Measurements from ENCODE around the gene OPTC. TPM values are rescaled to one million over a fixed set of nuclear protein-coding genes. Genes with fewer than 3 reads are reported as not detected.

Gene OPTC
- total RNA-seq, 1 donor, result not detected

DNA sequence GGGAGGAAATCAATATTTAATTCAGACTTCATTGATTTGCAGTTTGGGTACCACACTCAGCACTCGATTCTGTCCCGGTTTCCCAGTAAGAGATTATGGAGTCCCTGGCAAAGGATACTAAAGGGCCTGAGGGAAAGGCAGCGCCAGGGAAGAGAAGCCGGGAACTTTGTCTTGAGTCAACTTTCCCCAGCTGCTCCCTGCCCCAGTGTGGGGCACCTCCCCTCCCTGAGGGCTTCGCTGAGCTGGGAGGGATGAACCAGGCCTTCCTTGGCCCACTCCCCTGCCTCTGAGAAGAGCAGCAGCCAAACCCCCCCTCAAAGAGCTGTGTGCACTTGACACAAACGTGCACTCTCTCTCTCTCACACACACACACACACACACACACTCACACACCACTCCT is 32.6 kb downstream of the OPTC start:
- TF ChIP-seq, protein P1, sequence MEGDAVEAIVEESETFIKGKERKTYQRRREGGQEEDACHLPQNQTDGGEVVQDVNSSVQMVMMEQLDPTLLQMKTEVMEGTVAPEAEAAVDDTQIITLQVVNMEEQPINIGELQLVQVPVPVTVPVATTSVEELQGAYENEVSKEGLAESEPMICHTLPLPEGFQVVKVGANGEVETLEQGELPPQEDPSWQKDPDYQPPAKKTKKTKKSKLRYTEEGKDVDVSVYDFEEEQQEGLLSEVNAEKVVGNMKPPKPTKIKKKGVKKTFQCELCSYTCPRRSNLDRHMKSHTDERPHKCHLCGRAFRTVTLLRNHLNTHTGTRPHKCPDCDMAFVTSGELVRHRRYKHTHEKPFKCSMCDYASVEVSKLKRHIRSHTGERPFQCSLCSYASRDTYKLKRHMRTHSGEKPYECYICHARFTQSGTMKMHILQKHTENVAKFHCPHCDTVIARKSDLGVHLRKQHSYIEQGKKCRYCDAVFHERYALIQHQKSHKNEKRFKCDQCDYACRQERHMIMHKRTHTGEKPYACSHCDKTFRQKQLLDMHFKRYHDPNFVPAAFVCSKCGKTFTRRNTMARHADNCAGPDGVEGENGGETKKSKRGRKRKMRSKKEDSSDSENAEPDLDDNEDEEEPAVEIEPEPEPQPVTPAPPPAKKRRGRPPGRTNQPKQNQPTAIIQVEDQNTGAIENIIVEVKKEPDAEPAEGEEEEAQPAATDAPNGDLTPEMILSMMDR (IDR thresholded peaks at IDR 0.05; ENCODE audit: extremely low read depth, low read depth, low read length), result no peak
- DNase-seq (ENCODE audit: insufficient read length, low spot score, missing footprints), result no peak
- no peak overlapping the region for H3K27ac ChIP-seq (ENCODE audit: low read depth, low read length)

DNA sequence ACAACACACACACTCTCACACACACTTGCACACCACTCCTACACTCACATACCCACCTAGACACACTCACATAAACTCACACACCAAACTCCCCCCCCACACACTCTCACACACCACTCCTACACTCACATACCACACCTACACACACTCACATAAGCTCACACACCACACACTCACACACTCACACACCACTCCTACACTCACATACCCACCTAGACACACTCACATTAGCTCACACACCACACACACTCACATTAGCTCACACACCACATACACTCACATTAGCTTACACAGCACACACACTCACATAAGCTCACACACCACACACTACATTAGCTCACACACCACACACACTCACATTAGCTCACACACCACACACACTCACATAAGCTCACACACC is 33.1 kb downstream of the OPTC start:
- Histone ChIP-seq H3K79me2 (ENCODE audit: insufficient read depth, low read length) (no peaks in the 10 kb centered on the region), H4K20me1 (ENCODE audit: insufficient read depth, low read length) (no peaks in the 10 kb centered on the region), H3K27me3 (ENCODE audit: insufficient read depth, low read length) (no peaks in the 10 kb centered on the region), H3K4me2 (ENCODE audit: insufficient read depth, low read length) (no peak overlapping the region), H3K27ac (ENCODE audit: low read depth, low read length) (no peak overlapping the region), H3K4me1 (ENCODE audit: insufficient read depth, low read length) (peaks cover 16% of the 10 kb centered on the region), H3K4me3 (ENCODE audit: insufficient read depth, low read length) (no peak overlapping the region), H3K9me3 (ENCODE audit: low read depth, low read length) (no peaks in the 10 kb centered on the region), H2AFZ (ENCODE audit: low read length) (peak overlapping the region; percentile 73), H3K36me3 (ENCODE audit: insufficient read depth, low read length) (no peaks in the 10 kb centered on the region)
- TF ChIP-seq, protein P1 (IDR thresholded peaks at IDR 0.05; ENCODE audit: extremely low read depth, low read depth, low read length), result no peak
- no peak for DNase-seq (ENCODE audit: insufficient read length, low spot score, missing footprints)

More for the DNA sequence above, 32.6 kb downstream of the OPTC start:
- Histone ChIP-seq H3K4me2 (ENCODE audit: insufficient read depth, low read length) (no peak overlapping the region), H2AFZ (ENCODE audit: low read length) (peak overlapping the region; percentile 73), H4K20me1 (ENCODE audit: insufficient read depth, low read length) (no peaks in the 10 kb centered on the region), H3K9me3 (ENCODE audit: low read depth, low read length) (no peaks in the 10 kb centered on the region), H3K4me1 (ENCODE audit: insufficient read depth, low read length) (peaks cover 17% of the 10 kb centered on the region), H3K79me2 (ENCODE audit: insufficient read depth, low read length) (no peaks in the 10 kb centered on the region), H3K4me3 (ENCODE audit: insufficient read depth, low read length) (no peak overlapping the region), H3K36me3 (ENCODE audit: insufficient read depth, low read length) (no peaks in the 10 kb centered on the region), H3K27me3 (ENCODE audit: insufficient read depth, low read length) (no peaks in the 10 kb centered on the region)

DNA sequence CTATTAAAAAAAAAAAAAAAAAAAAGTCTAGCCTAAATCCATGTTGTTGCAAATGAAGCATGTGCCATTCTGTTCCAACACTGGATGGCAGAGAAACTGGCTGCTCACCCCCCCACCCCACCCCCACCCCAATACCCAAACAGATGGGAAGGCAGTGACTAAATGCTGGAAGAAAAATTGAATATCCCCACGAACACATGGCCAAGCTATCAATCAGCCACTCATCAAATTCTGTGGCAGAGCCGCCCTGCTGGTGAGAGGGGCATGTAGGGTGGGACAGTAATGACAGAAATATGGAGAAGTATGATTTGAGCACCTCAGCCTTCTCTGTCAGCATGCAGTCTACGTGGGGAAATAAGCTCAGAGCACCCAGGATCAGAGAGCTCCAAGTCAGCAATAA is 34.1 kb downstream of the OPTC start:
- Histone ChIP-seq H3K27me3 (ENCODE audit: insufficient read depth, low read length) (no peaks in the 10 kb centered on the region), H3K36me3 (ENCODE audit: insufficient read depth, low read length) (no peaks in the 10 kb centered on the region), H3K4me1 (ENCODE audit: insufficient read depth, low read length) (peaks cover 16% of the 10 kb centered on the region), H2AFZ (ENCODE audit: low read length) (no peak overlapping the region), H3K9me3 (ENCODE audit: low read depth, low read length) (no peaks in the 10 kb centered on the region), H4K20me1 (ENCODE audit: insufficient read depth, low read length) (no peaks in the 10 kb centered on the region), H3K27ac (ENCODE audit: low read depth, low read length) (no peak overlapping the region), H3K79me2 (ENCODE audit: insufficient read depth, low read length) (no peaks in the 10 kb centered on the region), H3K4me3 (ENCODE audit: insufficient read depth, low read length) (no peak overlapping the region), H3K4me2 (ENCODE audit: insufficient read depth, low read length) (no peak overlapping the region)
- TF ChIP-seq, protein P1 (IDR thresholded peaks at IDR 0.05; ENCODE audit: extremely low read depth, low read depth, low read length), result no peak
- DNase-seq (ENCODE audit: insufficient read length, low spot score, missing footprints), result no peak

DNA sequence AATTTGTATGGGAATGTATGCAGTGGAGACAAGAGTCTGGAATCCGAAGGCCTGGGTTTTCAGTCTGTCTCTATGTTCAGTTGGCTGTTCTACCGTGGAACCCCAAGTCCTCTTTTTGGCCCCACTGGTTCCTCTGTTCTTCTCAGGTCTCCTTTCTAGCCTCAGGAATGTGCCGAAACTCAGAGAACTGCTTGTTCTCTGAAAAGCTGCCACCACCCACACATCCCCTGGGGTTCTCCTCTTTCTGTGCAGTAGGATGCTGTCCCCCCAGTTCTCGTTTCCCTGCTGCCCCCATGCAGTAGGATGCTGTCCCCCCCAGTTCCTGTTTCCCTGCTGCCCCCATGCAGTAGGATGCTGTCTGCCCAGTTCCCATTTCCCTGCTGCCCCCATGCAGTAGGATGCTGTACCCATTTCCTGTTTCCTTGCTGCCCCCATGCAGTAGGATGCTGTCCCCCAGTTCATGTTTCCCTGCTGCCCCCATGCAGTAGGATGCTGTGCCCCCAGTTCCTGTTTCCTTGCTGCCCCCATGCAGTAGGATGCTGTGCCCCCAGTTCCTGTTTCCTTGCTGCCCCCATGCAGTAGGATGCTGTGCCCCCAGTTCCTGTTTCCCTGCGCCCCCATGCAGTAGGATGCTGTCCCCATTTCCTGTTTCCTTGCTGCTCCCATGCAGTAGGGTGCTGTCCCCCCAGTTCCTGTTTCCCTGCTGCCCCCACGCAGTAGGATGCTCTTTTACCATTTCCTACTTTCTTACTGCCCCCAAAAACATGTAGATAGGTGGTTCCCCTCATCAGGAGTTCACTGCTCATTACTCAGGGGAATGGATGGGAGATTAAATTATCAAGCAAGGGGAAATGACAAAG is 35.3 kb downstream of the OPTC start:
- TF ChIP-seq, protein P1 (IDR thresholded peaks at IDR 0.05; ENCODE audit: extremely low read depth, low read depth, low read length), result no peak
- H3K27ac ChIP-seq (ENCODE audit: low read depth, low read length), result no peak overlapping the region
- no peak overlapping the region for H3K4me2 ChIP-seq (ENCODE audit: insufficient read depth, low read length)
- no peaks in the 10 kb centered on the region for H3K36me3 ChIP-seq (ENCODE audit: insufficient read depth, low read length)
- H3K79me2 ChIP-seq (ENCODE audit: insufficient read depth, low read length), result no peaks in the 10 kb centered on the region
- no peaks in the 10 kb centered on the region for H3K27me3 ChIP-seq (ENCODE audit: insufficient read depth, low read length)
- H3K9me3 ChIP-seq (ENCODE audit: low read depth, low read length), result no peaks in the 10 kb centered on the region
- H3K4me1 ChIP-seq (ENCODE audit: insufficient read depth, low read length), result peaks cover 24% of the 10 kb centered on the region
- DNase-seq (ENCODE audit: insufficient read length, low spot score, missing footprints), result no peak
- peak overlapping the region; percentile 72 for H2AFZ ChIP-seq (ENCODE audit: low read length)
- no peak overlapping the region for H3K4me3 ChIP-seq (ENCODE audit: insufficient read depth, low read length)
- H4K20me1 ChIP-seq (ENCODE audit: insufficient read depth, low read length), result no peaks in the 10 kb centered on the region
